ENCODE results near the gene SIRT5. TPM values are rescaled to one million over a fixed set of nuclear protein-coding genes. Genes with fewer than 3 reads are reported as not detected.

Gene SIRT5
- polyA plus RNA-seq, 1 donor from 2014 or later: 15.9 TPM

DNA sequence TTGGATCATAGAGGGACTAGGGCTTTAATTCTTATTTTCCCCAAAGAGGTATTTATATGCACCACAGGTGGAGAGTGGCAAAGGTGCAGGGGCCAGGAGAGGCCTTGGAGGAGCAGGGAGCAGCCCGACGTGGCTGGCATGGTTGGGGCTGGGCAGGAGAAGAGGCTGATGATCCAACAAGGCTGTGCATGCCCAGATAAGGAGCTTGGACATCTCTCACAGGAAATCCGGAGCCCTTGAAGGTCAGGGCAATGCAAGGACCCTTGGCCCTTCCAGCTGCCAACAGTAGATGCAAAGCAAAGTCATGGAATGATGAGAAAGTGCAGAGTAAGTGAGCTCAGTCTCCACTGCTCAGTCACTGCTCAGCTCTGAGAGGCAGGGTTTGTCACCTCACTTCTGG is 39.9 kb upstream of the SIRT5 start:
- H3K9ac ChIP-seq (ENCODE audit: low read length): no peak overlapping the region
- H2AFZ ChIP-seq (ENCODE audit: low read depth, low read length): no peak overlapping the region
- H3F3A ChIP-seq (ENCODE audit: insufficient read depth, low read length, poor library complexity, severe bottlenecking): no peaks in the 10 kb centered on the region
- no peaks in the 10 kb centered on the region for H3K36me3 ChIP-seq (ENCODE audit: insufficient read depth, low read length)
- H3K27me3 ChIP-seq (ENCODE audit: insufficient read depth, low read depth, low read length): no peaks in the 10 kb centered on the region
- H3K4me3 ChIP-seq (ENCODE audit: low read length): no peak overlapping the region
- no peaks in the 10 kb centered on the region for H4K20me1 ChIP-seq (ENCODE audit: insufficient read depth)
- TF ChIP-seq SMC3 (conservative IDR thresholded peaks at IDR 0.05; ENCODE audit: poor library complexity): no peak
- TF ChIP-seq POLR2AphosphoS5 (IDR thresholded peaks at IDR 0.05): no peak
- TF ChIP-seq EP300 (conservative IDR thresholded peaks at IDR 0.05; ENCODE audit: poor library complexity, severe bottlenecking): no peak
- TF ChIP-seq TAF1 (IDR thresholded peaks at IDR 0.05; ENCODE audit: low read depth): no peak
- no peak for TF ChIP-seq EZH2 (IDR thresholded peaks at IDR 0.05; ENCODE audit: borderline replicate concordance, insufficient read depth, low read length, poor library complexity, severe bottlenecking)
- no peak for TF ChIP-seq CTCF (IDR thresholded peaks at IDR 0.05; ENCODE audit: poor library complexity, severe bottlenecking)
- no peak for TF ChIP-seq RAD21 (conservative IDR thresholded peaks at IDR 0.05)
- no peak for TF ChIP-seq REST (IDR thresholded peaks at IDR 0.05; ENCODE audit: borderline replicate concordance)
- TF ChIP-seq MXI1 (conservative IDR thresholded peaks at IDR 0.05; ENCODE audit: poor library complexity, severe bottlenecking): no peak
- no peak overlapping the region for H3K27ac ChIP-seq (ENCODE audit: low read length)
- H3K9me3 ChIP-seq (ENCODE audit: low read length): no peaks in the 10 kb centered on the region
- H3K4me2 ChIP-seq (ENCODE audit: low read length): no peak overlapping the region
- no peaks in the 10 kb centered on the region for H3K9me2 ChIP-seq (ENCODE audit: insufficient read depth, low read length)
- H3K79me2 ChIP-seq (replicated peaks; ENCODE audit: insufficient read depth, low read length): no peaks in the 10 kb centered on the region

DNA sequence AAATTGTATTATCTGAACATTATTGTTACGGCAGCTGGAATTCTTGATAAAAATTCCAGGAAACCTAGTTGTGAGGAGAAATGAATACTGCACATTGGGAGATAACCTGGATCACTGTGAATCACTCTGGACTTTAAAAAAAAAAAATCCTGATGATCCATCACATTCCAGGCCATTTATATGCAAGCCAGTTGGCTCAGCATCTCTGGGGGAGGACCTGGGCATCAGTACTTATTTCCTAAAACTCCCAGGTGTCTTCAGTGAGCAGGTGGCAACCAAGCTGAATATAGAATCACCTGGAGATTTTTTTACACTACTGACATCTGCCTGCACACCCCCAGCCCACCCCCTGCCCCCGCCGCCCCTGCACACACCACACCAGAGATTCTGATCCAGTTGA is 39.1 kb upstream of the SIRT5 start:
- H3K9me2 ChIP-seq (ENCODE audit: insufficient read depth, low read length): no peaks in the 10 kb centered on the region
- no peaks in the 10 kb centered on the region for H4K20me1 ChIP-seq (ENCODE audit: insufficient read depth)
- no peaks in the 10 kb centered on the region for H3K27me3 ChIP-seq (ENCODE audit: insufficient read depth, low read depth, low read length)
- TF ChIP-seq SMC3 (conservative IDR thresholded peaks at IDR 0.05; ENCODE audit: poor library complexity): no peak
- TF ChIP-seq POLR2AphosphoS5 (IDR thresholded peaks at IDR 0.05): no peak
- TF ChIP-seq MXI1 (conservative IDR thresholded peaks at IDR 0.05; ENCODE audit: poor library complexity, severe bottlenecking): no peak
- H3F3A ChIP-seq (ENCODE audit: insufficient read depth, low read length, poor library complexity, severe bottlenecking): no peaks in the 10 kb centered on the region
- no peaks in the 10 kb centered on the region for H3K79me2 ChIP-seq (replicated peaks; ENCODE audit: insufficient read depth, low read length)
- H3K9me3 ChIP-seq (ENCODE audit: low read length): no peaks in the 10 kb centered on the region
- no peak overlapping the region for H3K4me3 ChIP-seq (ENCODE audit: low read length)
- no peak overlapping the region for H2AFZ ChIP-seq (ENCODE audit: low read depth, low read length)
- no peak overlapping the region for H3K9ac ChIP-seq (ENCODE audit: low read length)
- H3K36me3 ChIP-seq (ENCODE audit: insufficient read depth, low read length): no peaks in the 10 kb centered on the region
- no peak overlapping the region for H3K4me2 ChIP-seq (ENCODE audit: low read length)
- H3K27ac ChIP-seq (ENCODE audit: low read length): no peak overlapping the region

Data from neural cell (in vitro differentiated cells).